ENCODE measurements around the gene MAPK10.
A peak's percentile ranks its signal among the peaks of the same experiment; 100 is the strongest.

The MAPK10 gene

DNA sequence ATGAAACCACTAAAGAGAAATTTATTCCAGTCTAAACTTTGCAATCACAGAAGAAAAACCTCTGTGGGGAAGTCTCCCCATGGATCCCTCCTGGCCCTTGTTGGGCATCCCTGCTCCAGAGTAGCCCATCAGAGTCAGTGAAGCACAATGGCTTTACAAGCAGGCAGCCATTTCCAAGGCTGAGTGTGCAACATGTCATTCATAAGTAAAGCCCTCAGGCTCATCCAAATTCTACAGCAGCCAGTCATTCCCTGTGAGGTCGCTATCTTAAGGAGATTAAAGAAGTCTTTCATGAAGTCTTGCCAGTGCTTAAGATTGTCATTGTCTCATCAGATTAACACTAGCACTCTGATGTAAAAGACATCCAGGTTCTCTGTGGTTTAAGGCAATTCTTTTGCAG lies 17.0 kb upstream of the MAPK10 start:
- H3K27me3 ChIP-seq (ENCODE audit: insufficient read depth, low read depth, severe bottlenecking), result no peaks in the 10 kb centered on the region
- no peak for TF ChIP-seq CTCF (IDR thresholded peaks at IDR 0.05; ENCODE audit: low read depth, low read length)
- H3K36me3 ChIP-seq, result no peaks in the 10 kb centered on the region
- H3K27ac ChIP-seq, result no peak overlapping the region
- H3K9me3 ChIP-seq (ENCODE audit: severe bottlenecking), result peaks cover 5% of the 10 kb centered on the region
- DNase-seq, result peak; percentile 16
- H3K4me3 ChIP-seq (ENCODE audit: low read depth, low read length), result no peak overlapping the region

- Histone ChIP-seq H3K27me3 (ENCODE audit: insufficient read depth, low read depth, severe bottlenecking) (no peaks in the 10 kb centered on the region), H3K27ac (no peak overlapping the region), H3K9me3 (ENCODE audit: severe bottlenecking) (no peaks in the 10 kb centered on the region), H3K36me3 (no peaks in the 10 kb centered on the region), H3K4me3 (ENCODE audit: low read depth, low read length) (no peak overlapping the region)
- no peak for TF ChIP-seq CTCF (IDR thresholded peaks at IDR 0.05; ENCODE audit: low read depth, low read length)
- DNase-seq, result no peak
These were observed 8.6 kb upstream of the MAPK10 start for GRCh38 chr4:86368433-86368832.

DNA sequence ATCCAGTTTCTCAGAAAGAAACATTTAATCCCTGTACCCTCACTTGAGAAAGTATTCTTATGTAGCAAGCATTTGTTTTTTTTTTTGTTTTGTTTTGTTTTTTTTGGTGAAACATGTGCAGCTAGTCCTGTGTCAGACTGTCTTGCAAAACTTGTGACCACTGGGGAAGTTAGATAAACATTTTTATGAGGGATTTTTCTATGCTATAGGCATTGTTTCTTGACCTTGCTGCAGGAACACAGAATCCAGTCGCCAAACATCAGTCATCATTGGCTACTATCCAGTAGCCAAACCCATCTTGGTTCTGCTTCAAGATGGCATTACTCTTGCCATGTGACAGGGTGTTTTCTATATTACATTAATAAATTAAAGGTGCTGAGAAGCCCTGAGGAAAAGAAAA lies 7.7 kb upstream of the MAPK10 start:
- Histone ChIP-seq H3K27ac (no peak overlapping the region), H3K27me3 (ENCODE audit: insufficient read depth, low read depth, severe bottlenecking) (no peaks in the 10 kb centered on the region), H3K4me3 (ENCODE audit: low read depth, low read length) (no peak overlapping the region), H3K9me3 (ENCODE audit: severe bottlenecking) (no peaks in the 10 kb centered on the region), H3K36me3 (no peaks in the 10 kb centered on the region)
- DNase-seq, result no peak
- no peak for TF ChIP-seq CTCF (IDR thresholded peaks at IDR 0.05; ENCODE audit: low read depth, low read length)

DNA sequence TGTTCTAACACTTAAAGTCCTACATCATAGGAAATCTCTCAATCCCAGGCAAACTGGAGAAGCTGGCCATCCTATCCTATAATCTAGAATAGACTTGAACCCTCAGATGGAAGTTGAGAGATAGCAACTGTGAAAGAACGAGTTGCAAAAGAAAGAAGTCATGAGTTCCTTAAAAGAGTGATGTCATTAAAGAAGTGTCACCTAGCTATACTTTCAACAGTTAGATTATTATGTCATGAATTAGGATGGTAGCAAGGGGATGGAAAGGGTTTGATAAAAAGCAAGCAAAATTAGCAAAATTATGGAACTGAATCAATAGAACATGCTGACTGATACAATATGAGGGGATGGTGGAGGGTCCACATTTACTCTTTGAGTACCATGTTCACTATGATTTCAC lies 7.1 kb upstream of the MAPK10 start:
- no peaks in the 10 kb centered on the region for H3K27me3 ChIP-seq (ENCODE audit: insufficient read depth, low read depth, severe bottlenecking)
- H3K27ac ChIP-seq, result no peak overlapping the region
- DNase-seq, result no peak
- H3K4me3 ChIP-seq (ENCODE audit: low read depth, low read length), result no peak overlapping the region
- no peak for TF ChIP-seq CTCF (IDR thresholded peaks at IDR 0.05; ENCODE audit: low read depth, low read length)
- H3K36me3 ChIP-seq, result no peaks in the 10 kb centered on the region
- no peaks in the 10 kb centered on the region for H3K9me3 ChIP-seq (ENCODE audit: severe bottlenecking)

DNA sequence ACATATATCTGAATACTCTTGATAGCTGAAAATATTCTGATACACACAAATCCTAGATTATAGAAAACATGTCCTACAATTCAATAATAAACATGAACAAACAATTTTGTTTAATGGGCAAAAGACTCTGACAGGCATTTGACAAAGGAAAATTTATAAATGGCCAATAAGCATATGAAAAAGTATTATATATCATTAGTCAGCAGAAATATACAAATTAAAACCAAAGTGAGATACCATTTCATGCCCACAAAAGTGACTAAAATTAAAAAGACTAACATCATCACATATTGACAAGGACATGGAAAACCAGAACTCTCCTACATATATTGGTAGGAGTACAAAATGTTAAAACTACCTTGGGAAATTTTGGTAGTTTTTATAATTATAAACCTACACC lies 2.7 kb upstream of the MAPK10 start:
- no peaks in the 10 kb centered on the region for H3K36me3 ChIP-seq
- H3K4me3 ChIP-seq (ENCODE audit: low read depth, low read length), result no peak overlapping the region
- no peaks in the 10 kb centered on the region for H3K9me3 ChIP-seq (ENCODE audit: severe bottlenecking)
- DNase-seq, result no peak
- no peak overlapping the region for H3K27ac ChIP-seq
- no peak for TF ChIP-seq CTCF (IDR thresholded peaks at IDR 0.05; ENCODE audit: low read depth, low read length)
- H3K27me3 ChIP-seq (ENCODE audit: insufficient read depth, low read depth, severe bottlenecking), result no peaks in the 10 kb centered on the region

DNA sequence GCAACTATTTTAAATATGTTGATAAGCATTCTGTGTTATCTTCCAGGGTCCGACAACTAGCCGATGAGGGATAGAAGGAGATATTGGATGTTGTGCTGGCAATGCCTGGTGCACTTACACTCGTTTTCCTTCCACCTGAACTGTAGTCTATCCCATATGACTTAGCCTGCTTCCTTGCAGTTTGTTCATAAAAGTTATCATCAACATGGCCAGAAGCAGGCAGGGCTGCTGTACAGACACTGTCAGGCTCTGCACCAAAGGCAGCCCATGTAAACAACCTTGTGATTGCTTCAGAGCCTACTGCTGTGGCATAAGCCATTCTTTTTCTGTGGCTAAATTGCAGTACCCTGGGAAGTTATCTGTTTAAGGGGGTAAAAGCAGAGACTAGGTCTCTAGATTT lies 1.6 kb downstream of the MAPK10 start:
- Histone ChIP-seq H3K27me3 (ENCODE audit: insufficient read depth, low read depth, severe bottlenecking) (no peaks in the 10 kb centered on the region), H3K36me3 (no peaks in the 10 kb centered on the region), H3K27ac (no peak overlapping the region), H3K4me3 (ENCODE audit: low read depth, low read length) (no peak overlapping the region), H3K9me3 (ENCODE audit: severe bottlenecking) (no peaks in the 10 kb centered on the region)
- no peak for TF ChIP-seq CTCF (IDR thresholded peaks at IDR 0.05; ENCODE audit: low read depth, low read length)
- no peak for DNase-seq
